ENCODE results near the gene AUNIP. TPM values are rescaled to one million over a fixed set of nuclear protein-coding genes. Genes with fewer than 3 reads are reported as not detected.

AUNIP gene
- polyA plus RNA-seq, 1 of the 3 experiments (the other 2 are of a cell fraction), result 1.9 TPM

GRCh38 chr1:25861316-25862286, 2.3 kb upstream of the AUNIP start:
- Histone ChIP-seq H3K9me3 (no peaks in the 10 kb centered on the region), H4K20me1 (ENCODE audit: insufficient read depth) (no peaks in the 10 kb centered on the region), H3K79me2 (ENCODE audit: insufficient read depth) (peaks cover 15% of the 10 kb centered on the region), H3K36me3 (replicated peaks in 1 of 2; ENCODE audit: control insufficient read depth in 1 of 2, insufficient read depth in 2 of 2, low read length in 1 of 2) (peaks cover 0 to 4% of the 10 kb centered on the region in 2 experiments), H3F3A (replicated peaks; ENCODE audit: insufficient read depth) (no peaks in the 10 kb centered on the region), H3K27me3 (ENCODE audit: insufficient read depth) (no peaks in the 10 kb centered on the region), H3K27ac (ENCODE audit: low read depth in 2 of 2, low read length in 1 of 2) (no peak overlapping the region), H3K9me2 (no peaks in the 10 kb centered on the region), H3K4me2 (no peak overlapping the region), H3K4me3 (ENCODE audit: low read depth in 2 of 2, low read length in 1 of 2) (no peak overlapping the region), H3K9ac (no peak overlapping the region), H2AFZ (ENCODE audit: low read depth) (no peak overlapping the region), H3K4me1 (ENCODE audit: control insufficient read depth in 1 of 2, insufficient read depth in 2 of 2, low read depth in 1 of 2, low read length in 1 of 2) (peaks cover 0 to 6% of the 10 kb centered on the region in 2 experiments; a peak in 1 of 4 replicates)
- ChIA-PET POLR2A (no interaction called here), CTCF (no interaction called here)
- TF ChIP-seq USF1 (IDR thresholded peaks at IDR 0.05; ENCODE audit: borderline replicate concordance, low read depth) (no peak), RFX5 (IDR thresholded peaks at IDR 0.05; ENCODE audit: low read length) (no peak), USF2 (IDR thresholded peaks at IDR 0.05; ENCODE audit: borderline replicate concordance, low read depth, low read length) (no peak), IRF3 (IDR thresholded peaks at IDR 0.05; ENCODE audit: low read depth, low read length) (no peak), TCF12 (IDR thresholded peaks at IDR 0.05) (no peak), TEAD4 (IDR thresholded peaks at IDR 0.05; ENCODE audit: borderline replicate concordance, insufficient read depth) (no peak), FOXJ3 (CRISPR knock-in tag; IDR thresholded peaks at IDR 0.05) (no peak), ZBTB33 (IDR thresholded peaks at IDR 0.05; ENCODE audit: borderline replicate concordance, low read depth) (no peak), MAX (IDR thresholded peaks at IDR 0.05; ENCODE audit: low read depth) (no peak), NRF1 (IDR thresholded peaks at IDR 0.05; ENCODE audit: low read depth, low read length) (no peak), GABPA (IDR thresholded peaks at IDR 0.05; ENCODE audit: low read depth) (no peak), EZH2phosphoT487 (IDR thresholded peaks at IDR 0.05; ENCODE audit: borderline replicate concordance, low read depth) (no peak), SMC3 (IDR thresholded peaks at IDR 0.05; ENCODE audit: low read depth, low read length) (no peak), REST (IDR thresholded peaks at IDR 0.05; ENCODE audit: low read depth, low read length) (no peak)
- WGBS (ENCODE audit: low lambda C conversion rate), result 90% methylated on average over 13 of the region's 16 CpGs
- no peak for DNase-seq
